Suprapubic skin (tissue), 4 donors: Measurements from ENCODE around the gene GZF1.

Experiments
- CTCF ChIP-seq, 2 donors: fragments of 200-600 bp in 1 of 2; fragments of 450-650 bp in 1 of 2; sonication (generic) in 1 of 2; IDR thresholded peaks; one replicate each; pipeline ENCODE4 v1.5.1; 2016 to 2019; ENCODE audit warnings: antibody characterized with exemption in 2 of 2, mild to moderate bottlenecking in 1 of 2, moderate library complexity in 1 of 2
- EP300 ChIP-seq: sonication (generic); formaldehyde crosslinking; IDR thresholded peaks from one replicate; pipeline ENCODE4 v1.6.1; 2017; ENCODE audit warnings: antibody characterized with exemption
- POLR2A ChIP-seq, 2 donors: fragments of 450-650 bp; IDR thresholded peaks; one replicate each; pipeline ENCODE4 v1.6.1; 2017; ENCODE audit warnings: antibody characterized with exemption in 2 of 2, mild to moderate bottlenecking in 2 of 2, moderate library complexity in 2 of 2
- POLR2AphosphoS5 ChIP-seq, 3 donors: sonication (generic); formaldehyde crosslinking; IDR thresholded peaks; one replicate each; pipeline ENCODE4 v1.6.1; 2017; ENCODE audit warnings: antibody characterized with exemption in 3 of 3

GRCh38 chr20:23318347-23318746, 43.6 kb upstream of the GZF1 start:
- no peak for TF ChIP-seq POLR2AphosphoS5 (IDR thresholded peaks at IDR 0.05)
- no peak for TF ChIP-seq CTCF (IDR thresholded peaks at IDR 0.05)
- no peak for TF ChIP-seq POLR2A (IDR thresholded peaks at IDR 0.05)
- no peak for TF ChIP-seq EP300
